ENCODE data around the gene ZBTB20.

Gene ZBTB20

GRCh38 chr3:114741066-114741465 is 406.0 kb downstream of the ZBTB20 start:
- CTCF ChIA-PET: interaction anchor here (0.6 kb wide), 1 partner anchor 37 kb away, joined by 4 read pairs; no protein-coding TSS in a partner anchor
- no peak overlapping the region for H3K27ac ChIP-seq
- POLR2A ChIA-PET (ENCODE audit: low non-redundant PET): no interaction called here
- no peak for DNase-seq (ENCODE audit: low spot score)
- no peak for TF ChIP-seq CTCF (conservative IDR thresholded peaks at IDR 0.05; ENCODE audit: low read depth)

DNA sequence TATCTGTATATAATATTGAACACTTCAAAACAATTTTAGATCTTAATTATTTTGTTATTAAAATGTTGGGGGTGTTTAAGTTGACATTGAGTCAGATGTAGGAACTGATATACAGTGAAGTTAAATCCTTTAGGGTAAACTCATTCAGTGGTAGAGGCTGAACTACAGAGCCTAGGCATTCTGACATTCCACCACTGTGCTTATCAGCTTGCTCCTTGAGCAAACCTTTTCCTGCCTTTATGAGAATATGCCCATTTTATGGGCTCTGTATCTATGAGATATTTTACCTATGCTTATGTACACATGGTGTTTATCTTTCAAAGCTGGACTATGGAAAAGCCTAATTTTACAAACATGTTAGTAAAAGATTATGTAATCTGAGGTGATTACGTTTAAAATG is 407.5 kb downstream of the ZBTB20 start:
- ChIA-PET CTCF (no interaction called here), POLR2A (ENCODE audit: low non-redundant PET) (no interaction called here)
- no peak for TF ChIP-seq CTCF (conservative IDR thresholded peaks at IDR 0.05; ENCODE audit: low read depth)
- H3K27ac ChIP-seq: no peak overlapping the region
- no peak for DNase-seq (ENCODE audit: low spot score)

- H3K27ac ChIP-seq: no peak overlapping the region
- TF ChIP-seq CTCF (conservative IDR thresholded peaks at IDR 0.05; ENCODE audit: low read depth): no peak
- POLR2A ChIA-PET (ENCODE audit: low non-redundant PET): no interaction called here
- DNase-seq (ENCODE audit: low spot score): no peak
- CTCF ChIA-PET: no interaction called here
Observed at GRCh38 chr3:114732353-114732752, 414.7 kb downstream of the ZBTB20 start.

DNA sequence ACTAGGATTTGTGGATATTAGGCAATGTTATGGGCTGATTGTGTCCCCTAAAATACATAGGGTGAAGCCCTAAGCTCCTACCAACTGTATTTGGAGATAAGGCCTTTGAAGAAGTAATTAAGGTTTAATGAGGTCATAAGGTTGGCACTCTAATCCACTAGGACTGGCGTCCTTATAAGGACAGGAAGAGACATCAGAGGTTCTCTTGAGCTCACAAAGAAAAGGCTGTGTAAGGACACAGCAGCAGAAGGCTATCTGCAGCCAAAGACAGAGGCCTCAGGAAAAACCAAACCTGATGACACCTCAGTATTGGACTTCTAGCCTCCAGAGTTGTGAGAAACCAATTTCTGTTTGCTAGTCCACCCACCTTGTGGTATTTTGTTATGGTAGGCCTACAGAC is 416.7 kb downstream of the ZBTB20 start:
- no peak overlapping the region for H3K27ac ChIP-seq
- ChIA-PET POLR2A (ENCODE audit: low non-redundant PET) (no interaction called here), CTCF (no interaction called here)
- no peak for DNase-seq (ENCODE audit: low spot score)
- no peak for TF ChIP-seq CTCF (conservative IDR thresholded peaks at IDR 0.05; ENCODE audit: low read depth)

DNA sequence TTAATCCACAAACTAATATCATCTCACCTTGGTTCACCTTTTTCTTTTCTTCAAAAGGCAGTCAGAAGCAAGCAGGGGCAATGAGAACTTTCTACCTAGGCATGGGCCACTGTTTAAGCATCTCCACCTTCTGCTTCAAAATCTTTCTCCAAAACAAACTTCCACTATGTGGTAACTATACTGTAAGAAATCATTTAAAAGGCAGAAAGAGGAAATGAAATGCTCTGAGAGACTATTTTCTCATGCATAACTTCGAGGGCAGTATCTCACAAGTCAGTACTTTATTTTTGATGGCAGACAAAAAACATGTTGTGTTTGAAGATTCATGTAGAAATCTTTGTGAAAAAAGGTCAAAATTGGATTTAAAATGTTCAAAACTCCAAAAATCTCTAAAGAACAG is 419.7 kb downstream of the ZBTB20 start:
- no peak for TF ChIP-seq CTCF (conservative IDR thresholded peaks at IDR 0.05; ENCODE audit: low read depth)
- CTCF ChIA-PET: no interaction called here
- no peak overlapping the region for H3K27ac ChIP-seq
- DNase-seq (ENCODE audit: low spot score): no peak
- POLR2A ChIA-PET (ENCODE audit: low non-redundant PET): no interaction called here

DNA sequence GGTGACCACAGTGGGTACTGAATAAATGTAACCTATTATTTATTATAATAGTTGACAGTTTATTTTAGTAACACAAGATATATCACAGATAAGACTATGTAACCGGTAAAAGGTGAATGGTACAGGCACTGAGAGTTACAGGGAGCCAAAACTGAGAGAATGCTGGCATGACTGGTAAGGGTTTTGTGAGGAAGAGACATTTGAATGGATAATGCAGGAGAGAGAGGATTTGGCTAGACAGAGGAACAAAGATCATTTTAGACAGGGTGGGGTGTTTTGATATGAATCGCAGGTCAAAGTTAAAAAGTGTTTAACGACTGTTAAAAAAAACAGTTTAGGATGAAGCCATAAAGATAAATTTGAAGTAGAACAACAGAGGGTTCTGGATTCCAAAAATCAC is 421.1 kb downstream of the ZBTB20 start:
- no peak for DNase-seq (ENCODE audit: low spot score)
- ChIA-PET POLR2A (ENCODE audit: low non-redundant PET) (no interaction called here), CTCF (interaction anchor here (0.5 kb wide), 1 partner anchor 12 kb away, joined by 3 read pairs; no protein-coding TSS in a partner anchor)
- no peak for TF ChIP-seq CTCF (conservative IDR thresholded peaks at IDR 0.05; ENCODE audit: low read depth)
- H3K27ac ChIP-seq: no peak overlapping the region

DNA sequence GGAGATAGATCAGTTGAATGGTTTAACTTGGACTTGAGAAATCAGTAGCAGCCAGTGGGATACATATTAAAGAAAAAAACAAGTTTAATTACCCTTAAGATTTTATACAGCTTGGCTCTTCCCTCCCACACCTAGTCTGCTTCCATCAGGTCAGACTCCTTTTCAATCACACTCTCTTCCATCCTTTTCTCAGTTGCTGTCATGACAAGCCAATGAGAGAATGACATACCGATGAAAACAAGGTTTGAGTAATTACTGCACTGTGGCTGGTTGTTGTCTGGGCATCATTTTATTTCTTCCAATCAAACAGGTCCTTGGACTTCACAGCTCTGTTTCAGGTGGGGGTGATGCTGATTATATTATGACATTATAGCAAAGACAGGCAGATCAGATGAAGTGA is 424.6 kb downstream of the ZBTB20 start:
- no peak for TF ChIP-seq CTCF (conservative IDR thresholded peaks at IDR 0.05; ENCODE audit: low read depth)
- POLR2A ChIA-PET (ENCODE audit: low non-redundant PET): no interaction called here
- DNase-seq (ENCODE audit: low spot score): no peak
- H3K27ac ChIP-seq: no peak overlapping the region
- CTCF ChIA-PET: interaction anchor here (0.7 to 1.0 kb wide), 2 partner anchors 9 to 112 kb away, joined by 4 read pairs; no protein-coding TSS in a partner anchor

Measured in RWPE1 (cell line).